ENCODE data around the gene MAD1L1.

The MAD1L1 gene

GRCh38 chr7:2053395-2053794, 179.3 kb downstream of the MAD1L1 start:
- no peak for DNase-seq

GRCh38 chr7:2052657-2053048, 180.1 kb downstream of the MAD1L1 start:
- no peak for DNase-seq

GRCh38 chr7:2051707-2052656, 180.8 kb downstream of the MAD1L1 start:
- no peak for DNase-seq

GRCh38 chr7:2050511-2050866, 182.3 kb downstream of the MAD1L1 start:
- no peak for DNase-seq

- no peak for DNase-seq
Observed at GRCh38 chr7:2049782-2050510, 182.8 kb downstream of the MAD1L1 start.

GRCh38 chr7:2049111-2049781, 183.5 kb downstream of the MAD1L1 start:
- no peak for DNase-seq

- DNase-seq, result no peak
Observed at GRCh38 chr7:2048531-2048930, 184.2 kb downstream of the MAD1L1 start.

GRCh38 chr7:2048006-2048405, 184.7 kb downstream of the MAD1L1 start:
- no peak for DNase-seq

GRCh38 chr7:2046581-2047565, 185.9 kb downstream of the MAD1L1 start:
- DNase-seq, result no peak

- DNase-seq, result no peak
Observed at GRCh38 chr7:2045559-2046405, 187.0 kb downstream of the MAD1L1 start.

- DNase-seq, result no peak
Observed at GRCh38 chr7:2044883-2045471, 187.8 kb downstream of the MAD1L1 start.

GRCh38 chr7:2044311-2044882, 188.3 kb downstream of the MAD1L1 start:
- DNase-seq, result no peak

- DNase-seq, result no peak
Observed at GRCh38 chr7:2043316-2044039, 189.3 kb downstream of the MAD1L1 start.

- DNase-seq, result no peak
Observed at GRCh38 chr7:2042650-2043049, 190.1 kb downstream of the MAD1L1 start.

- DNase-seq, result no peak
Observed at GRCh38 chr7:2041496-2042367, 191.0 kb downstream of the MAD1L1 start.

GRCh38 chr7:2040893-2041270, 191.9 kb downstream of the MAD1L1 start:
- no peak for DNase-seq

GRCh38 chr7:2040201-2040892, 192.4 kb downstream of the MAD1L1 start:
- DNase-seq, result no peak
